ENCODE data around the gene COL18A1.
A peak's percentile ranks its signal among the peaks of the same experiment; 100 is the strongest.
"Not testable (repeated sequence)": the region's sequence is repeated elsewhere in the genome, so short reads cannot be mapped to it uniquely, and the experiment has no call there.

COL18A1 gene

GRCh38 chr21:45404730-45405270, at the start of gene COL18A1:
Gene COL18A1, plus strand, starts transcription at chr21:45405165. Its CDS starts 66 bp downstream, at chr21:45405231.
- peak; percentile 37 for DNase-seq

- DNase-seq: no peak
Measured at GRCh38 chr21:45355573-45355972, 49.4 kb upstream of the COL18A1 start.

GRCh38 chr21:45356251-45356650, 48.7 kb upstream of the COL18A1 start:
- DNase-seq: peak; percentile 8

- DNase-seq: no peak
Measured at GRCh38 chr21:45356653-45357435, 48.1 kb upstream of the COL18A1 start.

- no peak for DNase-seq
Measured at GRCh38 chr21:45357436-45358260, 47.3 kb upstream of the COL18A1 start.

GRCh38 chr21:45358261-45358670, 46.7 kb upstream of the COL18A1 start:
- no peak for DNase-seq

- DNase-seq: no peak
Measured at GRCh38 chr21:45358711-45359310, 46.2 kb upstream of the COL18A1 start.

GRCh38 chr21:45359451-45360217, 45.3 kb upstream of the COL18A1 start:
- no peak for DNase-seq

- no peak for DNase-seq
Measured at GRCh38 chr21:45361033-45361997, 43.6 kb upstream of the COL18A1 start.

GRCh38 chr21:45362077-45362747, 42.8 kb upstream of the COL18A1 start:
- no peak for DNase-seq

GRCh38 chr21:45362748-45363145, 42.2 kb upstream of the COL18A1 start:
- no peak for DNase-seq

GRCh38 chr21:45363272-45363671, 41.7 kb upstream of the COL18A1 start:
- DNase-seq: not testable (repeated sequence)

GRCh38 chr21:45363921-45364467, 41.0 kb upstream of the COL18A1 start:
- DNase-seq: peak; percentile 54

GRCh38 chr21:45364468-45365185, 40.3 kb upstream of the COL18A1 start:
- no peak for DNase-seq

- no peak for DNase-seq
Measured at GRCh38 chr21:45365186-45365607, 39.8 kb upstream of the COL18A1 start.

- no peak for DNase-seq
Measured at GRCh38 chr21:45365608-45366241, 39.2 kb upstream of the COL18A1 start.

GRCh38 chr21:45366476-45366875, 38.5 kb upstream of the COL18A1 start:
- no peak for DNase-seq

- DNase-seq: no peak
Measured at GRCh38 chr21:45366931-45367401, 38.0 kb upstream of the COL18A1 start.
